HUES6 (cell line): Measurements from ENCODE around the gene SERINC3.

Experiments
- H3K27ac ChIP-seq: 2 replicates; pipeline ENCODE4 v1.7.0; 2013; ENCODE audit warnings: low read depth, mild to moderate bottlenecking, low read length, inconsistent platforms
- H3K27me3 ChIP-seq: 2 replicates; pipeline ENCODE4 v1.6.1; 2013; ENCODE audit warnings: low read length; ENCODE audit not compliant: control insufficient read depth, insufficient read depth
- H3K36me3 ChIP-seq: 2 replicates; pipeline ENCODE4 v1.6.1; 2013; ENCODE audit warnings: low read length; ENCODE audit not compliant: control insufficient read depth, insufficient read depth
- H3K4me1 ChIP-seq: 2 replicates; pipeline ENCODE4 v1.6.1; 2013; ENCODE audit warnings: low read length; ENCODE audit not compliant: control insufficient read depth, insufficient read depth
- H3K4me3 ChIP-seq: 2 replicates; pipeline ENCODE4 v1.5.1; 2013; ENCODE audit warnings: low read depth, low read length
- H3K9ac ChIP-seq: one replicate; pipeline ENCODE4 v1.6.1; 2013; ENCODE audit warnings: mild to moderate bottlenecking, low read length
- H3K9me3 ChIP-seq: 2 replicates; pipeline ENCODE4 v1.6.1; 2013; ENCODE audit warnings: low read depth, low read length; ENCODE audit not compliant: control insufficient read depth, insufficient read depth

Gene SERINC3

GRCh38 chr20:44450903-44451450, 70.9 kb downstream of the SERINC3 start:
- H3K27ac ChIP-seq, result no peak overlapping the region
- no peaks in the 10 kb centered on the region for H3K4me1 ChIP-seq
- H3K9me3 ChIP-seq, result no peaks in the 10 kb centered on the region
- no peaks in the 10 kb centered on the region for H3K27me3 ChIP-seq
- H3K9ac ChIP-seq, result no peak overlapping the region
- H3K36me3 ChIP-seq, result no peaks in the 10 kb centered on the region
- H3K4me3 ChIP-seq, result no peak overlapping the region

- Histone ChIP-seq H3K9ac (no peak overlapping the region), H3K9me3 (no peaks in the 10 kb centered on the region), H3K4me1 (no peaks in the 10 kb centered on the region), H3K36me3 (no peaks in the 10 kb centered on the region), H3K27me3 (no peaks in the 10 kb centered on the region), H3K4me3 (no peak overlapping the region), H3K27ac (no peak overlapping the region)
Observed at GRCh38 chr20:44450281-44450889, 71.5 kb downstream of the SERINC3 start.

- Histone ChIP-seq H3K27ac (no peak overlapping the region), H3K9me3 (no peaks in the 10 kb centered on the region), H3K36me3 (no peaks in the 10 kb centered on the region), H3K4me1 (no peaks in the 10 kb centered on the region), H3K4me3 (no peak overlapping the region), H3K27me3 (no peaks in the 10 kb centered on the region), H3K9ac (no peak overlapping the region)
Observed at GRCh38 chr20:44449864-44450263, 72.0 kb downstream of the SERINC3 start.

GRCh38 chr20:44448753-44449546, 72.9 kb downstream of the SERINC3 start:
- no peak overlapping the region for H3K9ac ChIP-seq
- no peak overlapping the region for H3K27ac ChIP-seq
- H3K4me1 ChIP-seq, result no peaks in the 10 kb centered on the region
- H3K36me3 ChIP-seq, result no peaks in the 10 kb centered on the region
- no peaks in the 10 kb centered on the region for H3K9me3 ChIP-seq
- H3K4me3 ChIP-seq, result no peak overlapping the region
- H3K27me3 ChIP-seq, result no peaks in the 10 kb centered on the region

- no peaks in the 10 kb centered on the region for H3K4me1 ChIP-seq
- no peaks in the 10 kb centered on the region for H3K36me3 ChIP-seq
- no peaks in the 10 kb centered on the region for H3K27me3 ChIP-seq
Observed at GRCh38 chr20:44447827-44448419, 73.9 kb downstream of the SERINC3 start.

More at GRCh38 chr20:44447827-44448419, 73.9 kb downstream of the SERINC3 start:
- H3K27ac ChIP-seq, result no peak overlapping the region
- no peaks in the 10 kb centered on the region for H3K9me3 ChIP-seq
- no peak overlapping the region for H3K9ac ChIP-seq
- H3K4me3 ChIP-seq, result no peak overlapping the region
